K562 (cell line): ENCODE results near the gene MYO3B. TPM values are rescaled to one million over a fixed set of nuclear protein-coding genes. Genes with fewer than 3 reads are reported as not detected.

Experiments used
- CBFA2T2 ChIP-seq: fragments of 450-650 bp; conservative IDR thresholded peaks from 2 replicates; pipeline ENCODE4 v1.6.1; 2017; ENCODE audit warnings: mild to moderate bottlenecking
- CREB3 ChIP-seq: fragments of 450-650 bp; conservative IDR thresholded peaks from 2 replicates; pipeline ENCODE4 v1.6.1; 2016; ENCODE audit warnings: missing genetic modification characterization, low read depth, mild to moderate bottlenecking, missing compliant biosample characterization, moderate library complexity
- DACH1 ChIP-seq: fragments of 450-650 bp; IDR thresholded peaks from 2 replicates; pipeline ENCODE4 v1.6.1; 2018; ENCODE audit not compliant: partially characterized antibody
- FUS ChIP-seq: fragments of 200-400 bp; formaldehyde crosslinking; optimal IDR thresholded peaks from 2 replicates; pipeline ENCODE3; 2017; ENCODE audit warnings: low read depth, low read length
- GABPA ChIP-seq: fragments of 200-800 bp; sonication (Bioruptor generic); conservative IDR thresholded peaks from 2 replicates; pipeline ENCODE4 v1.6.1; 2016; ENCODE audit warnings: low read depth, missing genetic modification characterization, missing compliant biosample characterization
- HSF4 ChIP-seq: fragments of 250-450 bp; sonication (Bioruptor Pico); IDR thresholded peaks from 2 replicates; pipeline ENCODE4 v2.1.2; 2022; ENCODE audit warnings: mild to moderate bottlenecking, moderate library complexity, borderline replicate concordance
- IRF2 ChIP-seq: sonication (generic); formaldehyde crosslinking; IDR thresholded peaks from 2 replicates; pipeline ENCODE4 v1.8.1; 2022; ENCODE audit warnings: mild to moderate bottlenecking, missing genetic modification reagents
- KAT2B ChIP-seq: IDR thresholded peaks from one replicate; pipeline ENCODE4 v1.6.1; 2012; ENCODE audit warnings: low read depth, mild to moderate bottlenecking, control low read depth, inconsistent platforms, low read length, moderate library complexity
- MAFG ChIP-seq: fragments of 450-650 bp; conservative IDR thresholded peaks from 2 replicates; pipeline ENCODE4 v1.6.1; 2016; ENCODE audit warnings: missing genetic modification characterization, missing compliant biosample characterization
- MEF2A ChIP-seq: IDR thresholded peaks from 2 replicates; pipeline ENCODE4 v1.6.1; 2011; ENCODE audit warnings: low read depth, mild to moderate bottlenecking, low read length, moderate library complexity; ENCODE audit not compliant: control insufficient read depth
- MIER1 ChIP-seq: fragments of 450-650 bp; IDR thresholded peaks from 2 replicates; pipeline ENCODE4 v1.6.1; 2016; ENCODE audit warnings: antibody characterized with exemption, mild to moderate bottlenecking, low read depth
- MNT ChIP-seq, 2 experiments: fragments of 450-650 bp; conservative IDR thresholded peaks; 2 replicates each; pipeline ENCODE4 v1.6.1; 2017; ENCODE audit warnings: mild to moderate bottlenecking in 2 of 2, moderate library complexity in 2 of 2
- MYNN ChIP-seq, 2 experiments: sonication (generic); formaldehyde crosslinking in 1 of 2; IDR thresholded peaks; 2 replicates each; pipeline versions ENCODE4 v1.5.0 to v1.6.1; 2016 to 2020; ENCODE audit warnings: antibody characterized with exemption in 1 of 2, missing genetic modification reagents in 1 of 2
- NR2F6 ChIP-seq: fragments of 450-650 bp; formaldehyde crosslinking; IDR thresholded peaks from 2 replicates; pipeline ENCODE4 v1.4.0; 2020; ENCODE audit warnings: mild to moderate bottlenecking
- PML ChIP-seq: IDR thresholded peaks from 2 replicates; pipeline ENCODE4 v1.6.1; 2012; ENCODE audit warnings: low read length, inconsistent platforms
- POLR3G ChIP-seq: IDR thresholded peaks from 2 replicates; pipeline ENCODE4 v1.6.1; 2011; ENCODE audit not compliant: insufficient read length, insufficient replicate concordance; ENCODE audit errors: extremely low read depth
- PTRF ChIP-seq: fragments of 450-650 bp; IDR thresholded peaks from 2 replicates; pipeline ENCODE4 v1.6.1; 2016; ENCODE audit warnings: mild to moderate bottlenecking, missing genetic modification characterization, missing compliant biosample characterization
- TEAD4 ChIP-seq, 2 experiments: sonication (generic) in 1 of 2; formaldehyde crosslinking in 1 of 2; IDR thresholded peaks; 2 replicates each; pipeline versions ENCODE4 v1.6.1 to v1.8.0; 2012 to 2022; ENCODE audit warnings: borderline replicate concordance in 1 of 2, inconsistent platforms in 1 of 2, low read length in 1 of 2, mild to moderate bottlenecking in 1 of 2, missing genetic modification reagents in 1 of 2
- ZNF197 ChIP-seq: fragments of 200-800 bp; sonication (Bioruptor generic); IDR thresholded peaks from 2 replicates; pipeline ENCODE4 v1.6.1; 2016; ENCODE audit warnings: low read depth, missing genetic modification characterization, missing compliant biosample characterization
- ZNF311 ChIP-seq: fragments of 250-450 bp; sonication (Bioruptor Pico); IDR thresholded peaks from 2 replicates; pipeline ENCODE4 v1.4.0; 2020; ENCODE audit warnings: mild to moderate bottlenecking, moderate library complexity
- ZNF583 ChIP-seq: fragments of 250-450 bp; sonication (Bioruptor Pico); IDR thresholded peaks from 2 replicates; pipeline ENCODE4 v1.4.0; 2020
- polyA plus RNA-seq, 8 experiments: library from polyadenylated mRNA; depleted of rRNA in 4 of 8; stranded (reverse) in 5 of 8; unstranded in 3 of 8; fragments of >200 nt; fragmentation: Nextera tagmentation in 2 of 8; fragmentation: Illumina TruSeq in 1 of 8; extraction: Ambion mirVana in 2 of 8; extraction: Trizol in 1 of 8; gene quantifications; 2 replicates each; pipeline versions ENCODE4 v1.2.1 to v1.2.3, GENCODE V29; 2011 to 2014; ENCODE audit warnings: inconsistent platforms in 1 of 8, missing spikeins in 1 of 8
- total RNA-seq, 7 experiments: library from RNA; depleted of rRNA in 6 of 7; stranded (reverse); fragments of >200 nt in 6 of 7; fragmentation: Illumina TruSeq in 2 of 7; extraction: Trizol in 2 of 7; gene quantifications; 2 replicates each; pipeline versions ENCODE4 v1.2.1 to v1.2.3, GENCODE V29; 2011 to 2021; ENCODE audit warnings: low replicate concordance in 1 of 7
- TF ChIP-seq, protein P1 (sequence below): fragments of 450-650 bp; formaldehyde crosslinking; IDR thresholded peaks from 2 replicates; pipeline ENCODE4 v1.4.0; 2020; ENCODE audit warnings: mild to moderate bottlenecking, moderate library complexity
- TF ChIP-seq, protein P2 (sequence below): sonication (generic); formaldehyde crosslinking; IDR thresholded peaks from 2 replicates; pipeline ENCODE4 v1.8.0; 2022; ENCODE audit warnings: missing genetic modification reagents, mild to moderate bottlenecking, moderate library complexity, borderline replicate concordance
- TF ChIP-seq, protein P3 (sequence below): fragments of 450-650 bp; formaldehyde crosslinking; IDR thresholded peaks from 2 replicates; pipeline ENCODE4 v1.4.0; 2022; ENCODE audit warnings: mild to moderate bottlenecking, moderate library complexity

Gene MYO3B
- total and polyA plus RNA-seq, 9 of the 15 experiments (the other 6 are each of a cell fraction or from before 2014, with no cell fraction given), result 2.7 to 6.5 (median 3.6) TPM

- TF ChIP-seq, protein P1, sequence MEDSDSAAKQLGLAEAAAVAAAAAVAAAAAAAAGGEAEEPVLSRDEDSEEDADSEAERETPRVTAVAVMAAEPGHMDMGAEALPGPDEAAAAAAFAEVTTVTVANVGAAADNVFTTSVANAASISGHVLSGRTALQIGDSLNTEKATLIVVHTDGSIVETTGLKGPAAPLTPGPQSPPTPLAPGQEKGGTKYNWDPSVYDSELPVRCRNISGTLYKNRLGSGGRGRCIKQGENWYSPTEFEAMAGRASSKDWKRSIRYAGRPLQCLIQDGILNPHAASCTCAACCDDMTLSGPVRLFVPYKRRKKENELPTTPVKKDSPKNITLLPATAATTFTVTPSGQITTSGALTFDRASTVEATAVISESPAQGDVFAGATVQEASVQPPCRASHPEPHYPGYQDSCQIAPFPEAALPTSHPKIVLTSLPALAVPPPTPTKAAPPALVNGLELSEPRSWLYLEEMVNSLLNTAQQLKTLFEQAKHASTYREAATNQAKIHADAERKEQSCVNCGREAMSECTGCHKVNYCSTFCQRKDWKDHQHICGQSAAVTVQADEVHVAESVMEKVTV (CRISPR knock-in tag), result peak; percentile 99
- TF ChIP-seq TEAD4 (IDR thresholded peaks at IDR 0.05; ENCODE audit: low read length), result peak; percentile 48
- TF ChIP-seq TEAD4 (CRISPR knock-in tag; IDR thresholded peaks at IDR 0.05; ENCODE audit: borderline replicate concordance), result no peak
- TF ChIP-seq PML, result no peak
- TF ChIP-seq PTRF (tag), result no peak
- no peak for TF ChIP-seq KAT2B
- TF ChIP-seq MEF2A, result no peak
- TF ChIP-seq CBFA2T2, result no peak
- TF ChIP-seq MIER1, result no peak
- TF ChIP-seq IRF2 (CRISPR knock-in tag), result no peak
- TF ChIP-seq MYNN (IDR thresholded peaks at IDR 0.05), result no peak
- TF ChIP-seq MYNN (CRISPR knock-in tag; IDR thresholded peaks at IDR 0.05), result no peak
- 0 out of 2 replicates have a peak, but pooled peaks have one; percentile 36 for TF ChIP-seq ZNF583 (CRISPR knock-in tag)
- no peak for TF ChIP-seq FUS
- TF ChIP-seq, protein P2, sequence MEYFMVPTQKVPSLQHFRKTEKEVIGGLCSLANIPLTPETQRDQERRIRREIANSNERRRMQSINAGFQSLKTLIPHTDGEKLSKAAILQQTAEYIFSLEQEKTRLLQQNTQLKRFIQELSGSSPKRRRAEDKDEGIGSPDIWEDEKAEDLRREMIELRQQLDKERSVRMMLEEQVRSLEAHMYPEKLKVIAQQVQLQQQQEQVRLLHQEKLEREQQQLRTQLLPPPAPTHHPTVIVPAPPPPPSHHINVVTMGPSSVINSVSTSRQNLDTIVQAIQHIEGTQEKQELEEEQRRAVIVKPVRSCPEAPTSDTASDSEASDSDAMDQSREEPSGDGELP (CRISPR knock-in tag), result 0 out of 2 replicates have a peak, but pooled peaks have one; percentile 25
- TF ChIP-seq CREB3 (tag), result no peak
- TF ChIP-seq, protein P3, sequence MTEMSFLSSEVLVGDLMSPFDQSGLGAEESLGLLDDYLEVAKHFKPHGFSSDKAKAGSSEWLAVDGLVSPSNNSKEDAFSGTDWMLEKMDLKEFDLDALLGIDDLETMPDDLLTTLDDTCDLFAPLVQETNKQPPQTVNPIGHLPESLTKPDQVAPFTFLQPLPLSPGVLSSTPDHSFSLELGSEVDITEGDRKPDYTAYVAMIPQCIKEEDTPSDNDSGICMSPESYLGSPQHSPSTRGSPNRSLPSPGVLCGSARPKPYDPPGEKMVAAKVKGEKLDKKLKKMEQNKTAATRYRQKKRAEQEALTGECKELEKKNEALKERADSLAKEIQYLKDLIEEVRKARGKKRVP (CRISPR knock-in tag), result no peak
- TF ChIP-seq POLR3G, result no peak
- no peak for TF ChIP-seq GABPA
- peak; percentile 24; the same call in 1 of the 2 replicates for TF ChIP-seq ZNF311
- no peak for TF ChIP-seq NR2F6
- peak; percentile 67 for TF ChIP-seq MAFG (tag)
- TF ChIP-seq ZNF197 (CRISPR knock-in tag), result no peak
- TF ChIP-seq HSF4 (CRISPR knock-in tag), result no peak
- TF ChIP-seq DACH1, result no peak
- TF ChIP-seq MNT (conservative IDR thresholded peaks at IDR 0.05), result peak; percentile 41 to 48; a peak in 2 of 4 replicates
Measured at GRCh38 chr2:170324640-170325046, 146.7 kb downstream of the MYO3B start (continued).
